GM12878 (cell line): ENCODE results near the gene IL3. TPM values are rescaled to one million over a fixed set of nuclear protein-coding genes. Genes with fewer than 3 reads are reported as not detected.

Experiments
- ATAC-seq: fragments of 200-7000 bp; cut with Tn5 transposase; 3 replicates; pipeline ENCODE4 v1.9.1; 2020; ENCODE audit warnings: mild to moderate bottlenecking, moderate library complexity
- BruUV-seq: library from RNA; stranded (reverse); fragments of 400-500 nt; replicated peaks from 2 replicates; lab custom pipeline; 2021; lab: Mats Ljungman, UMichigan
- CTCF ChIA-PET: fragments of 300-600 bp; sonication (Branson Sonifier 250); formaldehyde crosslinking; extraction: SDS; loops from one replicate; lab custom pipeline; 2021; ENCODE audit warnings: inconsistent platforms; lab: Yijun Ruan, JAX
- POLR2A ChIA-PET: fragments of 350-600 bp; formaldehyde crosslinking; extraction: SDS; loops from one replicate; lab custom pipeline; 2021; ENCODE audit warnings: inconsistent platforms; lab: Charles Lee
- RAD21 ChIA-PET: fragments of 300-600 bp; sonication (Branson Sonifier 250); formaldehyde crosslinking; loops from one replicate; lab custom pipeline; 2023; ENCODE audit warnings: antibody characterized with exemption; ENCODE audit not compliant: unreplicated experiment; lab: Charles Lee
- SMC1A ChIA-PET: fragments of 300-600 bp; sonication (Branson Sonifier 250); formaldehyde crosslinking; loops from one replicate; lab custom pipeline; 2023; ENCODE audit not compliant: unreplicated experiment, uncharacterized antibody; lab: Charles Lee
- DNase-seq: peaks from one replicate; pipeline ENCODE4 v3.0.0-alpha.2; 2011; ENCODE audit warnings: low read depth, low spot score
- FAIRE-seq: peaks from 3 replicates; lab custom pipeline; 2011; peaks lifted over from hg19 to GRCh38; lab: Jason Lieb, UNC
- H2AFZ ChIP-seq: 2 replicates; pipeline ENCODE4 v1.6.0; 2011; ENCODE audit warnings: low read depth, low read length, control low read depth; ENCODE audit not compliant: control insufficient read depth
- H3K27ac ChIP-seq: 2 replicates; pipeline ENCODE4 v1.5.1; 2011; ENCODE audit warnings: control low read depth; ENCODE audit not compliant: control insufficient read depth, insufficient read depth
- H3K27me3 ChIP-seq, 2 experiments: replicated peaks in 1 of 2; 2 replicates each; pipeline versions ENCODE4 v1.6.0 to v1.6.1; 2011; ENCODE audit warnings: low read length in 1 of 2; ENCODE audit not compliant: control insufficient read depth in 2 of 2, insufficient read depth in 2 of 2
- H3K36me3 ChIP-seq, 2 experiments: 2 replicates each; pipeline ENCODE4 v1.5.1; 2011; ENCODE audit warnings: low read length in 1 of 2; ENCODE audit not compliant: control insufficient read depth in 2 of 2, insufficient read depth in 2 of 2
- H3K4me1 ChIP-seq: 2 replicates; pipeline ENCODE4 v1.6.1; 2011; ENCODE audit warnings: mild to moderate bottlenecking, low read length, moderate library complexity, mixed read lengths; ENCODE audit not compliant: control insufficient read depth, insufficient read depth
- H3K4me2 ChIP-seq: 2 replicates; pipeline ENCODE4 v1.6.0; 2011; ENCODE audit warnings: control low read depth; ENCODE audit not compliant: control insufficient read depth, insufficient read depth
- H3K4me3 ChIP-seq: fragments of 200-600 bp; sonication (generic); 2 replicates; pipeline ENCODE4 v1.5.1; 2016
- H3K79me2 ChIP-seq: 2 replicates; pipeline ENCODE4 v1.6.0; 2011; ENCODE audit warnings: low read length; ENCODE audit not compliant: control insufficient read depth, insufficient read depth
- H3K9ac ChIP-seq: 2 replicates; pipeline ENCODE4 v1.8.0; 2011; ENCODE audit warnings: low read length, control low read depth, mixed read lengths; ENCODE audit not compliant: control insufficient read depth, insufficient read depth
- H3K9me3 ChIP-seq: replicated peaks from 3 replicates; pipeline ENCODE4 v1.5.1; 2011; ENCODE audit warnings: mild to moderate bottlenecking, low read length; ENCODE audit not compliant: control insufficient read depth, insufficient read depth
- H4K20me1 ChIP-seq: 2 replicates; pipeline ENCODE4 v1.6.0; 2011; ENCODE audit not compliant: control insufficient read depth, insufficient read depth
- HDAC6 ChIP-seq: fragments of 200-600 bp; sonication (generic); IDR thresholded peaks from one replicate; pipeline ENCODE4 v1.8.0; 2017; ENCODE audit warnings: antibody characterized with exemption; ENCODE audit not compliant: unreplicated experiment
- IKZF1 ChIP-seq: fragments of 450-650 bp; conservative IDR thresholded peaks from 2 replicates; pipeline ENCODE4 v1.6.1; 2017; ENCODE audit warnings: antibody characterized with exemption, mild to moderate bottlenecking
- IKZF2 ChIP-seq, 2 experiments: fragments of 450-650 bp; IDR thresholded peaks; 2 replicates each; pipeline ENCODE4 v1.6.1; 2017; ENCODE audit warnings: mild to moderate bottlenecking in 2 of 2, moderate library complexity in 2 of 2
- MEF2A ChIP-seq: IDR thresholded peaks from 2 replicates; pipeline ENCODE4 v1.6.1; 2011; ENCODE audit warnings: low read depth, mild to moderate bottlenecking, low read length, moderate library complexity; ENCODE audit not compliant: insufficient read depth
- NFYB ChIP-seq: IDR thresholded peaks from 2 replicates; pipeline ENCODE4 v1.6.1; 2011; ENCODE audit warnings: low read depth, mild to moderate bottlenecking, low read length, improper control_type of control experiment, moderate library complexity; ENCODE audit not compliant: insufficient read depth
- SUPT20H ChIP-seq: IDR thresholded peaks from 2 replicates; pipeline ENCODE4 v1.6.1; 2011; ENCODE audit warnings: low read depth, mild to moderate bottlenecking, low read length, moderate library complexity, borderline replicate concordance; ENCODE audit not compliant: control insufficient read depth
- WGBS: methylation state at CpG from one replicate; pipeline ENCODE4 v1.1.6; 2016; ENCODE audit warnings: low lambda C conversion rate; ENCODE audit not compliant: insufficient replicate concordance, insufficient coverage; ENCODE audit errors: missing lambda C conversion rate; 5-methylcytosine and 5-hydroxymethylcytosine counted together
- in situ Hi-C: fragments of 300-500 bp; cut with MboI; formaldehyde crosslinking; loops from 9 replicates; pipeline ENCODE4 v1.14.3; 2018; ENCODE audit warnings: mixed read lengths
- intact Hi-C: fragments of 100-400 bp; cut with micrococcal nuclease; formaldehyde crosslinking; loops from one replicate; pipeline ENCODE4 v1.14.2; 2022; ENCODE audit not compliant: unreplicated experiment
- polyA plus RNA-seq, 11 experiments: library from polyadenylated mRNA; depleted of rRNA in 4 of 11; unstranded in 6 of 11; stranded (reverse) in 5 of 11; fragments of >200 nt; fragmentation: Nextera tagmentation in 4 of 11; fragmentation: Illumina TruSeq in 1 of 11; extraction: Ambion mirVana in 4 of 11; extraction: Trizol in 1 of 11; gene quantifications; 1 replicate in 1 of 11; 2 replicates in 10 of 11; pipeline versions ENCODE4 v1.2.1 to v1.2.3, GENCODE V29; 2011 to 2016; ENCODE audit warnings: inconsistent platforms in 2 of 11, missing spikeins in 2 of 11, low read depth in 1 of 11
- total RNA-seq, 4 experiments: library from RNA; depleted of rRNA in 3 of 4; stranded (reverse); fragments of >200 nt in 3 of 4; fragmentation: Illumina TruSeq in 1 of 4; extraction: Trizol in 1 of 4; gene quantifications; 2 replicates each; pipeline versions ENCODE4 v1.2.1 to v1.2.3, GENCODE V29; 2013 to 2021
- TF ChIP-seq, protein P1 (sequence below): fragments of 450-650 bp; IDR thresholded peaks from 2 replicates; pipeline ENCODE4 v1.6.1; 2017; ENCODE audit warnings: mild to moderate bottlenecking, moderate library complexity
- TF ChIP-seq, protein P2 (sequence below): fragments of 450-650 bp; IDR thresholded peaks from 2 replicates; pipeline ENCODE4 v1.6.1; 2018; ENCODE audit warnings: mild to moderate bottlenecking, low read depth, moderate library complexity; ENCODE audit not compliant: partially characterized antibody

IL3 gene
- total and polyA plus RNA-seq, 10 of the 15 experiments (the other 5 are each of a cell fraction or from before 2014, with no cell fraction given), result not detected

DNA sequence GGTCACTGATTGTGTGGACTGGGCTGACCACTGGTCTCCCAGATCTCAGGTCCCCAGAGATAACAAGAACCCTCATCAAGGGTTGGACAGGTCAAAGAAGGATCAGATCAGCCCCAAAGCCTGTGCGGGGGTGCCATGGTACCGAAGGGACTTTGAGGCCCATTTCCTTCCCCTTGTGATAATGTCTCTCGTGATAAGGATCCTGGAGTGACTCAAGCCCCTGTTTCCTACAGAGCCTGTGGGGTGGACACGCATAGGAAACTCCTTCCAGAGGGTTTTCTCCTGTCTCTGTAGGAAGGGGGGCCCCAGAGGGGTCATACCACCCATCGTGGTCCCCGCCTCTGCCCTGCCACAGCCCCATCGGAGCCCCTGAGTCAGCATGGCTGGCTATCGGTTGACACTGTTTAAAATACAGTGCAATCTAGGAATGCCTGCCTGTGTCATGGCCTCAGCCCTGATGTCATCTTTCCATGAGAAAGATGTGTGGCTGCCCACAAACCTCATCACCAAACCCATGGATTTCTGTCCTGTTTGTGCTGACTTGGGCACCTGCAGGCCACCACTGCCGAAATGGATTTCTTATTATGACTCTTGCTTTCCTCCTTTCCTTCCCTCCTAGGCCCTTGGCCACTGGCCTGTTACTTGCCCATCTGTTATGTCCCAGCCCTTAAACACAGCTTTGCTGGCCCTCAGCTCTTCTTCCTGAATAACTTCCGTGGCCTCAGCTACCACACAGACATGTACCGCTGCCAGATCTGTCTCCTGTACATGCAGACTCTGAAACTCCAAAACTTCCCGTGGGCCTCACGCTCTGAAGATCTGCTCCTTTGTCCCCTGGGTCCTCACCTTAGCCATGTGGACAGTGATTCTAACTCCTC lies 10.2 kb downstream of the IL3 start:
- POLR2A ChIA-PET, result no interaction called here

More for the DNA sequence above, 10.2 kb downstream of the IL3 start:
- FAIRE-seq, result no peak
- Histone ChIP-seq H4K20me1 (no peaks in the 10 kb centered on the region), H3K9ac (no peak overlapping the region), H3K27ac (no peak overlapping the region), H2AFZ (no peak overlapping the region), H3K79me2 (no peaks in the 10 kb centered on the region), H3K27me3 (no peaks in the 10 kb centered on the region), H3K4me3 (no peak overlapping the region), H3K36me3 (no peaks in the 10 kb centered on the region), H3K4me2 (no peak overlapping the region), H3K9me3 (no peaks in the 10 kb centered on the region), H3K4me1 (no peaks in the 10 kb centered on the region)
- BruUV-seq, result no TSS peak
- CTCF ChIA-PET, result no interaction called here
- DNase-seq, result no peak
- RAD21 ChIA-PET, result no interaction called here
- no peak for ATAC-seq
- no peak for TF ChIP-seq SUPT20H
- TF ChIP-seq IKZF1, result no peak
- TF ChIP-seq HDAC6, result no peak
- TF ChIP-seq, protein P1, sequence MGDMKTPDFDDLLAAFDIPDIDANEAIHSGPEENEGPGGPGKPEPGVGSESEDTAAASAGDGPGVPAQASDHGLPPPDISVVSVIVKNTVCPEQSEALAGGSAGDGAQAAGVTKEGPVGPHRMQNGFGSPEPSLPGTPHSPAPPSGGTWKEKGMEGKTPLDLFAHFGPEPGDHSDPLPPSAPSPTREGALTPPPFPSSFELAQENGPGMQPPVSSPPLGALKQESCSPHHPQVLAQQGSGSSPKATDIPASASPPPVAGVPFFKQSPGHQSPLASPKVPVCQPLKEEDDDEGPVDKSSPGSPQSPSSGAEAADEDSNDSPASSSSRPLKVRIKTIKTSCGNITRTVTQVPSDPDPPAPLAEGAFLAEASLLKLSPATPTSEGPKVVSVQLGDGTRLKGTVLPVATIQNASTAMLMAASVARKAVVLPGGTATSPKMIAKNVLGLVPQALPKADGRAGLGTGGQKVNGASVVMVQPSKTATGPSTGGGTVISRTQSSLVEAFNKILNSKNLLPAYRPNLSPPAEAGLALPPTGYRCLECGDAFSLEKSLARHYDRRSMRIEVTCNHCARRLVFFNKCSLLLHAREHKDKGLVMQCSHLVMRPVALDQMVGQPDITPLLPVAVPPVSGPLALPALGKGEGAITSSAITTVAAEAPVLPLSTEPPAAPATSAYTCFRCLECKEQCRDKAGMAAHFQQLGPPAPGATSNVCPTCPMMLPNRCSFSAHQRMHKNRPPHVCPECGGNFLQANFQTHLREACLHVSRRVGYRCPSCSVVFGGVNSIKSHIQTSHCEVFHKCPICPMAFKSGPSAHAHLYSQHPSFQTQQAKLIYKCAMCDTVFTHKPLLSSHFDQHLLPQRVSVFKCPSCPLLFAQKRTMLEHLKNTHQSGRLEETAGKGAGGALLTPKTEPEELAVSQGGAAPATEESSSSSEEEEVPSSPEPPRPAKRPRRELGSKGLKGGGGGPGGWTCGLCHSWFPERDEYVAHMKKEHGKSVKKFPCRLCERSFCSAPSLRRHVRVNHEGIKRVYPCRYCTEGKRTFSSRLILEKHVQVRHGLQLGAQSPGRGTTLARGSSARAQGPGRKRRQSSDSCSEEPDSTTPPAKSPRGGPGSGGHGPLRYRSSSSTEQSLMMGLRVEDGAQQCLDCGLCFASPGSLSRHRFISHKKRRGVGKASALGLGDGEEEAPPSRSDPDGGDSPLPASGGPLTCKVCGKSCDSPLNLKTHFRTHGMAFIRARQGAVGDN, result no peak
- TF ChIP-seq MEF2A, result no peak
- TF ChIP-seq NFYB, result no peak
- TF ChIP-seq, protein P2, sequence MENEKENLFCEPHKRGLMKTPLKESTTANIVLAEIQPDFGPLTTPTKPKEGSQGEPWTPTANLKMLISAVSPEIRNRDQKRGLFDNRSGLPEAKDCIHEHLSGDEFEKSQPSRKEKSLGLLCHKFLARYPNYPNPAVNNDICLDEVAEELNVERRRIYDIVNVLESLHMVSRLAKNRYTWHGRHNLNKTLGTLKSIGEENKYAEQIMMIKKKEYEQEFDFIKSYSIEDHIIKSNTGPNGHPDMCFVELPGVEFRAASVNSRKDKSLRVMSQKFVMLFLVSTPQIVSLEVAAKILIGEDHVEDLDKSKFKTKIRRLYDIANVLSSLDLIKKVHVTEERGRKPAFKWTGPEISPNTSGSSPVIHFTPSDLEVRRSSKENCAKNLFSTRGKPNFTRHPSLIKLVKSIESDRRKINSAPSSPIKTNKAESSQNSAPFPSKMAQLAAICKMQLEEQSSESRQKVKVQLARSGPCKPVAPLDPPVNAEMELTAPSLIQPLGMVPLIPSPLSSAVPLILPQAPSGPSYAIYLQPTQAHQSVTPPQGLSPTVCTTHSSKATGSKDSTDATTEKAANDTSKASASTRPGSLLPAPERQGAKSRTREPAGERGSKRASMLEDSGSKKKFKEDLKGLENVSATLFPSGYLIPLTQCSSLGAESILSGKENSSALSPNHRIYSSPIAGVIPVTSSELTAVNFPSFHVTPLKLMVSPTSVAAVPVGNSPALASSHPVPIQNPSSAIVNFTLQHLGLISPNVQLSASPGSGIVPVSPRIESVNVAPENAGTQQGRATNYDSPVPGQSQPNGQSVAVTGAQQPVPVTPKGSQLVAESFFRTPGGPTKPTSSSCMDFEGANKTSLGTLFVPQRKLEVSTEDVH, result no peak
- no peak for TF ChIP-seq IKZF2 (IDR thresholded peaks at IDR 0.05)
- intact Hi-C loops, result no loop called here
- in situ Hi-C loops, result loop anchor here (10.0 kb wide), 1 partner anchor 434 kb away; no protein-coding TSS in a partner anchor
- SMC1A ChIA-PET, result interaction anchor here (0.6 kb wide), 1 partner anchor 34 kb away, joined by 3 read pairs; no protein-coding TSS in a partner anchor
- WGBS, result 61% methylated on average over 13 of the region's 13 CpGs
